Measurements from ENCODE around the gene CDC42BPB. TPM values are rescaled to one million over a fixed set of nuclear protein-coding genes. Genes with fewer than 3 reads are reported as not detected.
A peak's percentile ranks its signal among the peaks of the same experiment; 100 is the strongest.

Gene CDC42BPB
- total and polyA plus RNA-seq, 8 donors: 73.4 to 91.4 (median 79.5) TPM

GRCh38 chr14:103019236-103019635 is 38.1 kb downstream of the CDC42BPB start:
- intact Hi-C loops (cut with DNase I): no loop called here

GRCh38 chr14:103016594-103016993 is 40.8 kb downstream of the CDC42BPB start:
- TF ChIP-seq, protein P1, sequence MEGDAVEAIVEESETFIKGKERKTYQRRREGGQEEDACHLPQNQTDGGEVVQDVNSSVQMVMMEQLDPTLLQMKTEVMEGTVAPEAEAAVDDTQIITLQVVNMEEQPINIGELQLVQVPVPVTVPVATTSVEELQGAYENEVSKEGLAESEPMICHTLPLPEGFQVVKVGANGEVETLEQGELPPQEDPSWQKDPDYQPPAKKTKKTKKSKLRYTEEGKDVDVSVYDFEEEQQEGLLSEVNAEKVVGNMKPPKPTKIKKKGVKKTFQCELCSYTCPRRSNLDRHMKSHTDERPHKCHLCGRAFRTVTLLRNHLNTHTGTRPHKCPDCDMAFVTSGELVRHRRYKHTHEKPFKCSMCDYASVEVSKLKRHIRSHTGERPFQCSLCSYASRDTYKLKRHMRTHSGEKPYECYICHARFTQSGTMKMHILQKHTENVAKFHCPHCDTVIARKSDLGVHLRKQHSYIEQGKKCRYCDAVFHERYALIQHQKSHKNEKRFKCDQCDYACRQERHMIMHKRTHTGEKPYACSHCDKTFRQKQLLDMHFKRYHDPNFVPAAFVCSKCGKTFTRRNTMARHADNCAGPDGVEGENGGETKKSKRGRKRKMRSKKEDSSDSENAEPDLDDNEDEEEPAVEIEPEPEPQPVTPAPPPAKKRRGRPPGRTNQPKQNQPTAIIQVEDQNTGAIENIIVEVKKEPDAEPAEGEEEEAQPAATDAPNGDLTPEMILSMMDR (IDR thresholded peaks at IDR 0.05): no peak
- Histone ChIP-seq H3K4me3 (no peak overlapping the region), H3K4me1 (peaks cover 0 to 48% of the 10 kb centered on the region in 2 donors), H3K9me3 (no peaks in the 10 kb centered on the region), H3K27me3 (no peaks in the 10 kb centered on the region), H3K36me3 (no peaks in the 10 kb centered on the region), H3K27ac (no peak overlapping the region)
- DNase-seq (no peak), ATAC-seq (no peak)
- intact Hi-C loops (cut with DNase I): no loop called here

More at GRCh38 chr14:103019236-103019635, 38.1 kb downstream of the CDC42BPB start:
- Histone ChIP-seq H3K27ac (peak overlapping the region in 1 of 2 donors; percentile 5), H3K27me3 (no peaks in the 10 kb centered on the region), H3K4me1 (peaks cover 4 to 63% of the 10 kb centered on the region in 2 donors), H3K36me3 (no peaks in the 10 kb centered on the region), H3K9me3 (no peaks in the 10 kb centered on the region), H3K4me3 (no peak overlapping the region)
- TF ChIP-seq, protein P1 (IDR thresholded peaks at IDR 0.05): no peak
- DNase-seq (no peak), ATAC-seq (no peak)

- Histone ChIP-seq H3K27me3 (no peaks in the 10 kb centered on the region), H3K9me3 (no peaks in the 10 kb centered on the region), H3K27ac (no peak overlapping the region), H3K36me3 (peaks cover 0 to 3% of the 10 kb centered on the region in 2 donors), H3K4me3 (no peak overlapping the region), H3K4me1 (peaks cover 0 to 46% of the 10 kb centered on the region in 2 donors)
- DNase-seq: no peak
- TF ChIP-seq, protein P1 (IDR thresholded peaks at IDR 0.05): no peak
- ATAC-seq: no peak
- intact Hi-C loops (cut with DNase I): no loop called here
Measured at GRCh38 chr14:103016071-103016470, 41.3 kb downstream of the CDC42BPB start.

- Histone ChIP-seq H3K9me3 (no peaks in the 10 kb centered on the region), H3K27me3 (no peaks in the 10 kb centered on the region), H3K27ac (no peak overlapping the region), H3K4me3 (no peak overlapping the region), H3K4me1 (peaks cover 0 to 44% of the 10 kb centered on the region in 2 donors), H3K36me3 (peaks cover 0 to 10% of the 10 kb centered on the region in 2 donors)
- intact Hi-C loops (cut with DNase I): no loop called here
- DNase-seq (no peak), ATAC-seq (no peak)
- TF ChIP-seq, protein P1 (IDR thresholded peaks at IDR 0.05): no peak
Measured at GRCh38 chr14:103015426-103015825, 41.9 kb downstream of the CDC42BPB start.

GRCh38 chr14:103014466-103015228 is 42.7 kb downstream of the CDC42BPB start:
- Histone ChIP-seq H3K9me3 (no peaks in the 10 kb centered on the region), H3K4me3 (no peak overlapping the region), H3K27me3 (no peaks in the 10 kb centered on the region), H3K36me3 (peaks cover 0 to 11% of the 10 kb centered on the region in 2 donors), H3K4me1 (peaks cover 0 to 38% of the 10 kb centered on the region in 2 donors), H3K27ac (peak overlapping the region; percentile 9 to 28)
- no peak for DNase-seq
- no peak for ATAC-seq
- intact Hi-C loops (cut with DNase I): no loop called here
- TF ChIP-seq, protein P1 (IDR thresholded peaks at IDR 0.05): no peak

Data from left lung (tissue), 10 donors.